Muscle layer of duodenum (tissue), 2 donors: ENCODE data around the gene PITPNM3.

Source experiments
- H3K27ac ChIP-seq: one replicate; pipeline ENCODE4 v1.7.0; 2013; ENCODE audit warnings: mild to moderate bottlenecking, low read length
- H3K27me3 ChIP-seq: one replicate; pipeline ENCODE4 v1.7.0; 2013; ENCODE audit warnings: low read depth, mild to moderate bottlenecking, control low read depth, low read length
- H3K36me3 ChIP-seq, 2 donors: one replicate each; pipeline ENCODE4 v1.7.0; 2013; ENCODE audit warnings: low read length in 2 of 2, control low read depth in 1 of 2, mild to moderate bottlenecking in 1 of 2; ENCODE audit not compliant: insufficient read depth in 2 of 2, control insufficient read depth in 1 of 2
- H3K4me1 ChIP-seq, 2 donors: one replicate each; pipeline ENCODE4 v1.7.0; 2013; ENCODE audit warnings: low read length in 2 of 2, mild to moderate bottlenecking in 2 of 2, control low read depth in 1 of 2, moderate library complexity in 1 of 2; ENCODE audit not compliant: insufficient read depth in 2 of 2, control insufficient read depth in 1 of 2
- H3K4me3 ChIP-seq, 2 donors: one replicate each; pipeline ENCODE4 v1.7.0; 2013; ENCODE audit warnings: low read length in 2 of 2, low read depth in 1 of 2, mild to moderate bottlenecking in 1 of 2
- H3K9me3 ChIP-seq, 2 donors: one replicate each; pipeline ENCODE4 v1.7.0; 2013; ENCODE audit warnings: low read length in 2 of 2, control low read depth in 1 of 2, mild to moderate bottlenecking in 1 of 2; ENCODE audit not compliant: control insufficient read depth in 1 of 2
- donor health status: healthy.

Gene PITPNM3

DNA sequence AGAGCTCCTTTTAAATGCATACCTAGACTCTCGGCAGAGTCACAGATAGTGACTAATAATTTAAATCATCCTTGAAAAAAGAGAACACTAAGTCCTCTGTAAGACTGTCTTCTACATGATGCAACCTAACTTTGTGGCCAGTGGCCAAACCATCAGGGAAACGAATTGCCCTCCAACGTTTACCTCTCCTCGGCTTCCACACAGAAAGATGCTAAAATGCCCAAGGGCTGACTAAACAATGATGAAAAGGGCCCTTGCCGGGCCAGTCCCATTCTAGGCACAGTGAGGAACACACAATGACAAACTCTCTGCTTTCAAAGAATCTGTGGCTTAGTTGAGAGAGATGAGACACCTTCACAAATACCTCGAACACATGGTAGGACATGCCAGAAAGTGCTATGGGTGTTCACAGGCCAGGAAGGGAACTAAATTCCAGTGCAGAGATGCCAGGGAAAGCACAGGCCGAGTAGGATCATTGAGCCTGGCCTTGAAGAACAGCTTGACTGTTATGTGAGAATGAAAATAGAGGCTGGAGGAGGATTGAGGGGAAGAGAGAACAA lies 35.3 kb upstream of the PITPNM3 start:
- no peaks in the 10 kb centered on the region for H3K4me1 ChIP-seq
- no peaks in the 10 kb centered on the region for H3K9me3 ChIP-seq
- peaks cover 61 to 74% of the 10 kb centered on the region in 2 donors for H3K36me3 ChIP-seq
- no peak overlapping the region for H3K4me3 ChIP-seq
- no peaks in the 10 kb centered on the region for H3K27me3 ChIP-seq
- H3K27ac ChIP-seq = no peak overlapping the region

GRCh38 chr17:6589266-6589946 lies 33.1 kb upstream of the PITPNM3 start:
- H3K36me3 ChIP-seq = peaks cover 51 to 70% of the 10 kb centered on the region in 2 donors
- no peaks in the 10 kb centered on the region for H3K4me1 ChIP-seq
- no peaks in the 10 kb centered on the region for H3K9me3 ChIP-seq
- H3K27me3 ChIP-seq = no peaks in the 10 kb centered on the region
- H3K27ac ChIP-seq = no peak overlapping the region
- no peak overlapping the region for H3K4me3 ChIP-seq

DNA sequence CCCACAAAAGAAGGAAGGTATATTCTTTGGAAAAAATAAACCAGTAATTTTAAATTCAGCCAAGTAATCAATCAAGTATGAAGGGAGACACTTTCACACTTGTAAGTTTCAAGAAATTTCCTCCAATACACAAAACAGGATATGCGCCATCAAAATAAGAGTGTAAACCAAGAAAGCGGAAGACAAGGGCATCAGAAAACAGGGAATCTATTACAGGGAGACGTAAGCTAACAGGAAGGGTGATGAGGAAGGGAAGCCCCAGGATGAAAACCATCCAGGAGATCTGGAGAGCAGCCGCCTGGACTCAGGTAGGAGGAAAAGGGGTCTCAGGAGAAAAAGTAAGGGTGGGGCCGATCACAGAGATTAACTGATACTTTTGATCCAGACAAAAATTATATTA lies 31.8 kb upstream of the PITPNM3 start:
- Histone ChIP-seq H3K36me3 (peaks cover 60 to 75% of the 10 kb centered on the region in 2 donors), H3K9me3 (no peaks in the 10 kb centered on the region), H3K4me1 (no peaks in the 10 kb centered on the region), H3K4me3 (no peak overlapping the region), H3K27me3 (no peaks in the 10 kb centered on the region), H3K27ac (no peak overlapping the region)

DNA sequence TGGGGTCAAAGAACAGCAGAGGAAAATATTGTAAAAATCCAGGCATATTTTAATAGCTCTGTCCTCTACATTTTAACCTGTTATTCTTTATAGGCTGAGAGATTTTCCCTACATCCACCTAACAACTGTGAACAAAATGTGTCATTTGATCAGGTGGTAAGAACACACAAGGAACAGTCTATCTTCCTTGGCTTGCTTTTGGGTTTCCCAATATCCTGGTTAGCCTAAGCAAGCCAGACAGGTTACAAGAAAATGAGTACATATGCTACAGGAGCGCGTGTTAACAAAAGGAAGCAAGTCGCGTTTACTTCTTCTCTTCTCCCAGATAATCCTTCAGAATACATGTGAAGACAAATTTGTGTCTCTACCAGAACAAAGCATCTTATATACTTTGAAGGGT lies 31.0 kb upstream of the PITPNM3 start:
- Histone ChIP-seq H3K36me3 (peaks cover 63 to 74% of the 10 kb centered on the region in 2 donors), H3K9me3 (no peaks in the 10 kb centered on the region), H3K27me3 (no peaks in the 10 kb centered on the region), H3K27ac (no peak overlapping the region), H3K4me3 (no peak overlapping the region), H3K4me1 (no peaks in the 10 kb centered on the region)

DNA sequence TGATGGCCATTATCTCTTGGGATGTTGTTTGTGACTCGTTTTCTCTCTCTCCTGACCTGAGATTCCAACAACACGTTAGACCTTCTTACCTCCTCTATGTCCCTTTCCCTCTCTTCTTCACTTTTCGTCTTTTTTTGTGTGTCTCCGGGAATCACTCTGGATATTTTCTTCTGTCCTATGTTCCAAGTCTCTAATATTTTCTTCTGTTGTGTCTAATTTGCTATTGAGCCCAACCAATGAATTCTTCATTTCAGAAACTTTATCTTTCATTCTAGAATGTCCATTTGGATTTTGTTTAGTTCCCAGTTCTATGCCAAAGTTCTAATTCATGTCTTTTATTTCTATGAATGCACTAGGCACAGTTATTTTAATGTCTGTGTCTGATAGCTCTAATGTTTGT lies 27.1 kb upstream of the PITPNM3 start:
- Histone ChIP-seq H3K4me3 (no peak overlapping the region), H3K36me3 (peaks cover 41 to 52% of the 10 kb centered on the region in 2 donors), H3K27me3 (no peaks in the 10 kb centered on the region), H3K27ac (no peak overlapping the region), H3K9me3 (no peaks in the 10 kb centered on the region), H3K4me1 (no peaks in the 10 kb centered on the region)

- peaks cover 30 to 41% of the 10 kb centered on the region in 2 donors for H3K36me3 ChIP-seq
- no peaks in the 10 kb centered on the region for H3K9me3 ChIP-seq
- H3K4me1 ChIP-seq = peaks cover 0 to 4% of the 10 kb centered on the region in 2 donors
- no peaks in the 10 kb centered on the region for H3K27me3 ChIP-seq
- H3K27ac ChIP-seq = no peak overlapping the region
- no peak overlapping the region for H3K4me3 ChIP-seq
Observed at GRCh38 chr17:6580625-6581024, 24.3 kb upstream of the PITPNM3 start.

DNA sequence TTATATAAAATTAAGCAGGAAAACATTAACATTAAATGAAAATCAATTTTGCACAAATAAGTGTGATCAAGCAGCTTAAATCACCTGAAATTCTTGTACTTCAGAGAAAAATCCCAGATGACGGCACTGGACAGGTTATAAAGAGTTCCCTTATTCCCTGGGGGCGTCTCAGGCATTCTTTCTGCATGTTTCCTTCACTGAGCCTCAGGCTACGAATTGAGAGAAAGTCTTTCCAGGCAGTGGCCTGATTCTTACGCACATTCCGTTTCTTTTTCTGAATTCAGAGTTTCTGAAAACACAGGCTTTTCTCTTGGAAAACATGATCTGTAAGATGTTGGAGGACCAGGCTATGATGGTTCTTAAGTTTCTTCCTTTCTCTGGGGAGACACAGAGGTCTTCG lies 22.1 kb upstream of the PITPNM3 start:
- Histone ChIP-seq H3K27ac (no peak overlapping the region), H3K27me3 (no peaks in the 10 kb centered on the region), H3K9me3 (no peaks in the 10 kb centered on the region), H3K4me1 (peaks cover 3 to 11% of the 10 kb centered on the region in 2 donors), H3K36me3 (peaks cover 21 to 24% of the 10 kb centered on the region in 2 donors), H3K4me3 (no peak overlapping the region)

- Histone ChIP-seq H3K4me1 (peaks cover 3 to 11% of the 10 kb centered on the region in 2 donors), H3K9me3 (no peaks in the 10 kb centered on the region), H3K27me3 (no peaks in the 10 kb centered on the region), H3K27ac (no peak overlapping the region), H3K4me3 (no peak overlapping the region), H3K36me3 (peaks cover 16 to 22% of the 10 kb centered on the region in 2 donors)
Observed at GRCh38 chr17:6577686-6578263, 21.4 kb upstream of the PITPNM3 start.

- Histone ChIP-seq H3K27ac (no peak overlapping the region), H3K4me1 (peaks cover 3 to 16% of the 10 kb centered on the region in 2 donors), H3K4me3 (no peak overlapping the region), H3K36me3 (peaks cover 16 to 22% of the 10 kb centered on the region in 2 donors), H3K27me3 (no peaks in the 10 kb centered on the region), H3K9me3 (no peaks in the 10 kb centered on the region)
Observed at GRCh38 chr17:6576038-6576785, 19.9 kb upstream of the PITPNM3 start.

GRCh38 chr17:6575596-6575988 lies 19.2 kb upstream of the PITPNM3 start:
- H3K4me3 ChIP-seq = no peak overlapping the region
- no peaks in the 10 kb centered on the region for H3K9me3 ChIP-seq
- H3K4me1 ChIP-seq = peaks cover 3 to 22% of the 10 kb centered on the region in 2 donors
- H3K27me3 ChIP-seq = no peaks in the 10 kb centered on the region
- H3K27ac ChIP-seq = no peak overlapping the region
- peaks cover 16 to 22% of the 10 kb centered on the region in 2 donors for H3K36me3 ChIP-seq
